DMS53 (cell line): ENCODE results near the gene ROBO3.

Experiments used
- DNase-seq: peaks from one replicate; lab custom pipeline; 2025; lab: John Stamatoyannopoulos, UW

The ROBO3 gene, protein sequence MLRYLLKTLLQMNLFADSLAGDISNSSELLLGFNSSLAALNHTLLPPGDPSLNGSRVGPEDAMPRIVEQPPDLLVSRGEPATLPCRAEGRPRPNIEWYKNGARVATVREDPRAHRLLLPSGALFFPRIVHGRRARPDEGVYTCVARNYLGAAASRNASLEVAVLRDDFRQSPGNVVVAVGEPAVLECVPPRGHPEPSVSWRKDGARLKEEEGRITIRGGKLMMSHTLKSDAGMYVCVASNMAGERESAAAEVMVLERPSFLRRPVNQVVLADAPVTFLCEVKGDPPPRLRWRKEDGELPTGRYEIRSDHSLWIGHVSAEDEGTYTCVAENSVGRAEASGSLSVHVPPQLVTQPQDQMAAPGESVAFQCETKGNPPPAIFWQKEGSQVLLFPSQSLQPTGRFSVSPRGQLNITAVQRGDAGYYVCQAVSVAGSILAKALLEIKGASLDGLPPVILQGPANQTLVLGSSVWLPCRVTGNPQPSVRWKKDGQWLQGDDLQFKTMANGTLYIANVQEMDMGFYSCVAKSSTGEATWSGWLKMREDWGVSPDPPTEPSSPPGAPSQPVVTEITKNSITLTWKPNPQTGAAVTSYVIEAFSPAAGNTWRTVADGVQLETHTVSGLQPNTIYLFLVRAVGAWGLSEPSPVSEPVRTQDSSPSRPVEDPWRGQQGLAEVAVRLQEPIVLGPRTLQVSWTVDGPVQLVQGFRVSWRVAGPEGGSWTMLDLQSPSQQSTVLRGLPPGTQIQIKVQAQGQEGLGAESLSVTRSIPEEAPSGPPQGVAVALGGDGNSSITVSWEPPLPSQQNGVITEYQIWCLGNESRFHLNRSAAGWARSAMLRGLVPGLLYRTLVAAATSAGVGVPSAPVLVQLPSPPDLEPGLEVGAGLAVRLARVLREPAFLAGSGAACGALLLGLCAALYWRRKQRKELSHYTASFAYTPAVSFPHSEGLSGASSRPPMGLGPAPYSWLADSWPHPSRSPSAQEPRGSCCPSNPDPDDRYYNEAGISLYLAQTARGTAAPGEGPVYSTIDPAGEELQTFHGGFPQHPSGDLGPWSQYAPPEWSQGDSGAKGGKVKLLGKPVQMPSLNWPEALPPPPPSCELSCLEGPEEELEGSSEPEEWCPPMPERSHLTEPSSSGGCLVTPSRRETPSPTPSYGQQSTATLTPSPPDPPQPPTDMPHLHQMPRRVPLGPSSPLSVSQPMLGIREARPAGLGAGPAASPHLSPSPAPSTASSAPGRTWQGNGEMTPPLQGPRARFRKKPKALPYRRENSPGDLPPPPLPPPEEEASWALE (N-terminal part only)

DNA sequence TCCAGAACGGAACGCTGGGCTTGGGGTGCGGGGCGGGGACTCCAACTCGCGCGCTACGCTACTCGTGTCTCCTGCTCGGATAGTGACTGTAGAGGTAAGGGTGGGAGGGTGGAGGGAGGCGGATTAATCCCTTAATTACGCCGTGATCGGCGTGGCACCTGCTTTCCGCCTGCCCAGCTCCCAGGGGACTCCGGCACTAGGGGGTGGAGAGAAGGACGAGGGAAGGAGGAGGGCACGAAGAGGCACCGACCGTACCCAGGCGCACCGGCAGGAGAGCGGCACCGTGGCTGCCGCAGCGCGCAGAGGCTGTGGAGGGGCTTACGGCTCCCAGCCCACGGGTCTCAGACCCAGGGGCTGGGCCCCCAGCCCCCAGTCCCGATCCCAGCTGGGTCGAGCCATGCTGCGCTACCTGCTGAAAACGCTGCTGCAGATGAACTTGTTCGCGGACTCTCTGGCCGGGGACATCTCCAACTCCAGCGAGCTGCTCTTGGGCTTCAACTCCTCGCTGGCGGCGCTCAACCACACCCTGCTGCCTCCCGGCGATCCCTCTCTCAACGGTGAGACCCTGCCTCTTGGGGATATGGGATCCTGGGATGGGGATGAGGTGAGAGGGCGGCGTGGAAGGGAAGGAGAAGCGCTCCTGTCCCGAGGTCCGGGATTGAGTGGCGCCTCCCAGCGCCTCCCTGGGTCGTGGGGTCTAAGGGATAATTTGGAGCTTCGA lies at the start of gene ROBO3:
Gene ROBO3 (plus strand): TSS at position 252 of the 721 bp plus-strand sequence. CDS start 146 bp downstream, at position 398.
- peak; percentile 33 for DNase-seq

DNA sequence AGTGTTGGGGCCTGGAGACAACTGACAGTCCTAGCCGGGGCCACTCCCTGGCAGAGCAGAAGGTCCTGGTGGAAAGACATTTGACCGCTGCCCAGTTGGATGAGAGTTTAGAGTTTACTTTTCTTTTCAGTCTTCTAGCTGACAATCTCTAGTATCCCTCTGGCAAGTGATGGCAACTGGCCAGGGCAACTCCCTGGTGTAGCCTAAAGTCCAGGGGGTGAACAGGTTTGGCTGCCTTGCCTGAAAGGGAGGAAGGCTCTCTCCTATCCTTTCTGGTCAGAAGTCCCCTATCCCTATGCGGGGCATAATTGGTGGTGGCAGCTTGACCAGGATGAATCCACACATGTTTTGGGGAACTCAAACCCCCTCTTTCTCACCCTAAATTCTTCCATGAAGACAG lies 48.2 kb upstream of the ROBO3 start:
- no peak for DNase-seq

DNA sequence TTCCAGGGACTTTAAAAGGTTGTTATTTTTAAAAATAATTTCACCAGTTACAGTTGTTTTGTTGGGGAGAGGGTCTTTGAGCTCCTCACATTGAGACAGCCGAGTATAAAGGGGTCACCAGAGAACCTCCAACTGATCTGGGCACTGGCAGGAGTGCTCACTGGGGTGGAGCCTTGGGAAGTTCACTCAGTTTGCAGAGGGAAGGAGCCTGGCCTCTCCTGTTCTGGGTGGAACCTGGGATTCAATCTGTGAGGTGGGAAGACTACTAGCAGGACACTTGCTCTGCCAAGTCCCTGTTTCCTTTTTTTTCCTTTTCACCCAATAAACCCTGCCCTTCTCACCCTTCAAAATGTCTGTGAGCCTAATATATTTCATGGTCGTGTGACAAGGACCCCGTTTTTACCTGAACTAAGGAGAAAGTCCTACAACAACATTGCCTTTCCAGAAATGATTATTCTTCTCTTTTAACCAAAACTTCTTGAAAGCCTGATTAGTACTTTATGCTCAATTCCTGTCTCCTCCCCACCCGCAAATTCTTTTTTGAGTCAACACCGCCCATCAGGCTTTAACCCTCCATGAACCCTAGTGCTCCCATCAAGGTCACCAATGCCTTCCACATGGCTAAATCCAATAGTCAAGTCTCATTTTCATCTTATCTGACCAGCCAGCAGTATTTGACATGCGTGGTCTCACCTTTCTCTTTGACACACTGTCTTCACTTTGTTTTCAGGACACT lies 43.1 kb upstream of the ROBO3 start:
- no peak for DNase-seq

DNA sequence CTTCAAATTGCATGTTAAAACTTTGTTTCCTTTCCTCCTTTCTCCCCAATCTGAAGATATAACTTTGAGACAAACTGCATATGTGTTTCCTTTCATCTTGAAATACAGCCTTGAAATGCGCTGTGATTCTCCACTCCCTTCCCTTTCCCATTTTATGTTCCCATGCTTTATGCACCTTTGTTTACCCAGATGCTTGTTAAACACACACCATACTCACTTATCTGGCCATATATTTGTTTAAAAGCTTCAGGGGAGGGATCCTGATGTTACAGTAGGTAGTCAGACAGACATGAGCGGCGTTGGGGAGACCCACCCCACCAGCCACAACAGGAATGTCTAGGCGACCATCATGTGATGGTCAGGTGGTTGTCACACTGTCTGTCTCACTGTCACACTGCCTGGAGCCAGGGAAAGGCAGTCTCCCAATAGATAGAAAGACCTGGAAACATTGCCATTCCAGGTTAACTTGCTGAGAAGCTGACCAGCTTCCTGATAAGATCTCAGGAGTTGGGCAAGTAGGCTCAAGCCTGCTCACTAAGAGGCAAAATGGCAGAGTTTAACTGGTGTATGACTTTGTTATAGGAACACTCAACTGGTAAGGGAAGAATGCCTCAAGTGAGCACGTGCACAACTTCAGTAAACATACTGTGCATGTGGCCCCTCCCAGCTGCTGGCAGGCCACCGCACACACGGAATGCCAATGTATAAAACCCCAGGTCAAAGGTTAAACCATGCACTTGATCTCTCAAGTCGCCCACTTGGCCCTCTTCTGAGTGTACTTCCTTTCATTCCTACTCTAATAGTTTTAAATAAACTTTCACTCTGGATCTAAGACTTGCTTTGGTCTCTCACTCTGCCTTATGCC lies 41.5 kb upstream of the ROBO3 start:
- peak; percentile 72 for DNase-seq

DNA sequence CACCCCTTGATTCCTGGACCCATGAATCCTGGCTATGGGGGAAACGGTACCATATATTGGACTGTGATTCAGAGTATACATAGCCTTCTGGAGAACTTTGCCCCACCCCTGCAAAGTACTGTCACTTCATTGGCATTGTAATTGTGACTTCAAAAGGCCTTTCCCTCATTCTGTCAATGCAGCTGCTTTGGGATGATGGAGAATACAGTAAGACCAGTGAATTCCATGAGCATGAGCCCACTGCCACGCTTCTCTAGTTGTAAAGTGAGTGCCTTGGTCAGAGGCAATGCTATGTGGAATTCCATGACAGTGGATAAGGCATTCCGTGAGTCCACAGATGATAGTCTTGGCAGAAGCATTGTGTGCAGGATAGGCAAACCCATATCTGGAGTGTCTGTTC lies 39.4 kb upstream of the ROBO3 start:
- DNase-seq, result no peak

DNA sequence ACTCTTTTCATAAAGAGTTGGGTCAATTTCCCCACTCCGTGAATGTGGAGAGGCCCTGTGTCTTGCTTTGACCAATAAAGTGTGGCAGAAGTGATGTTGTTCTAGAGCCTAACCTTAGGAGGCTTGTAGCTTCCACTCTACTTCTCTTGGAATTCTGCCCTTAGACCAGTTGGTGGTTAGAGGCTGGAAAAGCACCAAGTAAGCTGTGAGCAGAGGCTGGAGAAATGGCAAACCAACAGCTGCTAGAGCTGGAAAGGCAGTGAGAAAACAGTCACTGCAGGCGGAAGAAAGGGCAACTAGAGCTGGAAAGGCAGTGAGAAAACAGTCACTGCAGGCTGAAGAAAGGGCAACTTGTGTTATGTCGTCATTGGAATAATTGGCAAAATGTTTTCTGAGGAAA lies 35.2 kb upstream of the ROBO3 start:
- DNase-seq, result no peak

DNA sequence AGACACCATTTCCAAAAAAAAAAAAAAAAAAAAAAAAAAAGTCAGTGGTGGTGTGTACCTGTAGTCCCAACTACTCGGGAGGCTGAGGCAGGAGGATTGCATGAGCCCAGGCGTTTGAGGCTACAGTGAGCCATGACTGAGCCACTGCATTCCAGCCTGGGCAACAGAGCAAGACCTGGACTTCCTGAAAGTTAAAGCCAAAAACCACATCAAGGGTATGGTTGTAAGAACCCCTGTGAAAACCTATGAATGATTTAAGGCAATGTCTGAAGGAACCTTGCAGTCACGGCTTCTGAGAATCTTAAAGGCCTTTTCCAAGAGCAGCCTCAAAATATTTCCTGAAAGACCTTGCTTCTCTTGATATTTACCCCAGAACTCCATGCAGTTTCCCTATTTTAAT lies 34.5 kb upstream of the ROBO3 start:
- no peak for DNase-seq

DNA sequence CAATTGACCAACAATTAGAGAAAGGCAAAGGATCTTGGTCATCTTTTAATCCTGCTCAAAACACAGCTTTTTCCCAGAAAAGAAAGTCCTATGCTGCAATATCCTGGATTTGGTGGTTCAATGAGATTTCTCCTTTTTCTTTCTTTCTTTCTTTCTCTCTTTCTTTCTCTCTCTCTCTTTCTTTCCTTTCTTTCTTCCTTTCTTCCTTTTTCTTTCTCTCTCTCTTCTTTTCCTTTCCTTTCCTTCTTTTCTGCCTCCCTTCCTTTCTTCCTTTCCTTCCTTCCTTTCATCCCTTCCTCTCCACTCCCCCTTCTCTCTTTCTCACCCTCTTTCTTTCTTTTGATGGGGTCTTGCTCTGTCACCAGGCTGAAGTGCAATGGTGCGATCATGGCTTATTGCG lies 33.3 kb upstream of the ROBO3 start:
- DNase-seq, result no peak

DNA sequence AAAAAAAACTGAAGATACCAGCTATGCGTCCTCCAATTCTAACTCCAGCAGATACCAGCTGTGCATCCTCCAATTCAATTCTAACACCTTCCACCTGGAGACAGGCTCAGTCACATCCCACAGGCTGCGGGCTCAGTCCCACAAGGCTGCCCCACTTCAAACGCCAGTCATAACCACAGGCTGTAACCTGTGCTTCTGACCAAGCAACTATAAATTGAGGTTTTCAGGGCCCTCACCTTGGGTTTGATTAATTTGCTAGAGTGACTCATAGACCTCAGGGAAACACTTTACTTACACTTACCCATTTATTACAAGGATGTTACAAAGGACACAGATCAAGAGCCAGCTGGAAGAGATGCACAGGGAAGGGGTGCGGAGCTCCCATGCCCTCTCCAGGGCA lies 32.7 kb upstream of the ROBO3 start:
- no peak for DNase-seq

DNA sequence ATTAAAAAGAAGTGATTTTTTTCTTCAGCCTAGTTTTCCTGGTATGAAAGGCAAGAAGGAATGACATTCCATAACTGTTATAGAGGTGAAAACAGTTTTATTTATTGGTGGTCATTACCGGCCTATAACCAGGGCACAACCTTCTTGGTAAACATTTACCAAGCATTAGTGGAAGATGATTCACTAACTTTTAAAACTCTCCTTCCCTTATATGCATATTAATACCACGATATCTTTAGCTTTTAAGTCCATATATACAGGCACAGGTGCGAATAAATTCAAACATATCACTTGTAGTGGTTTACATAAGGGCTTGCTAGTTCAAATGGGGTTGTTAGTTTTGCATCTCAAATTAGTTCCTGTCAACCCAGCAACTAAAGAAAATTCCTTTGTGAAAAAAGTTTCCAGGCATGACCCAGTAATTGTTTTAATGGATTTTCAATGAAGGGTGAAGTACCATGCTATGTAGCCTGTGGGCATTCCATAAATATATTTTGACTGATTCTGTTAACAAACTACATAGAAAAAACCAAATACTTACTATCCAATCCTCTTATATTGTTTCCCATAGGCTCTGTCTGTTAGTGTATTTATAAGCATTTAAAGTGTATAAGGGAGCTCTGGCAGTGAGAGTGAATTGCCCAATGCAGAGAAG lies 30.6 kb upstream of the ROBO3 start:
- no peak for DNase-seq

DNA sequence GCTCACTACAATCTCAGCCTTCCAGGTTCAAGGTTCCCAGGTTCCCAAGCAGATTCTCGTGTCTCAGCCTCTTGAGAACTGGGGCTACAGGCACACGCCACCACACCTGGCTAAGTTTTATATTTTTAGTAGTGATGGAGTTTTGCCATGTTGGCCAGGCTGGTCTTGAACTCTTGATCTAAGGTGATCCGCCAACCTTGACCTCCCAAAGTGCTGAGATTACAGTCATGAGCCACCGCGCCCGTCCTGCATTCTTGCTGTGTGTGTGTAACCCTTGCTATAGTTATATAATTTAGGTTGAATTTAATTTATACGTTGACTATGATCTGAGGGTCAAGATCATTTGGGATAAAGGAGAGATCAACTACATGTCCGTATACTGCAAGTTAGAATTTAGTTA lies 29.3 kb upstream of the ROBO3 start:
- DNase-seq, result no peak

DNA sequence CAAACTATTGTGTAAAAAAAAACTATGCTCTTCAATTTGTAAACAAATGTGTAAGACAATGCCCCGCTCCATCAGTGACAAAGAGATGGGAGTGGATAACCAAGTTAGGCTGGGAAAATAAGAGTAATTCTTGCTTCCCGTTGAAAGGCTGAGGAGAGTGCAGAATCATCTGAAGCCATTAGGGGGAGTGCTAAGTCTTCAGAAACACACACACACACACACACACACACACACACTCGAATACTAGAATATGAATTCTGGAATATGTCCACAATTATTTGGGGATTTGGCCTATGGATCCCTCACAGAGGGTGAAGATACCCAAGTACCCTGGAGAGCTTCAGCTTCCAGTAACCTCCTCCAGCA lies 27.8 kb upstream of the ROBO3 start:
- peak; percentile 89 for DNase-seq

DNA sequence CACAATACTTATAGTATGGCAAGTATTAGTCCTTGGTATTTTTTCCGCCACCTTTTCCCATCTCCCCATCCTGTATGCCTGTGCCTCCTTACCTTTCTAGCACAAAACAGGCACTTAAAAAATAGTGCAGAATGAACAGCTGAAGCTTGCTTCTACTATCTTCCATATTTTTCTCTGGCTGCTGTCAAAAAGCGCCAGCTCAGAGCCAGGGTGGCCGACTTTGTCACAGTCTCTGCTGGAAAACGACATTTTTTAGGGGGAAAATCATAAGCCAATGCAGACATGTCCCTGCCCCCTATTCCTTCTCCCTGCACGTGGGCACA lies 26.5 kb upstream of the ROBO3 start:
- no peak for DNase-seq

DNA sequence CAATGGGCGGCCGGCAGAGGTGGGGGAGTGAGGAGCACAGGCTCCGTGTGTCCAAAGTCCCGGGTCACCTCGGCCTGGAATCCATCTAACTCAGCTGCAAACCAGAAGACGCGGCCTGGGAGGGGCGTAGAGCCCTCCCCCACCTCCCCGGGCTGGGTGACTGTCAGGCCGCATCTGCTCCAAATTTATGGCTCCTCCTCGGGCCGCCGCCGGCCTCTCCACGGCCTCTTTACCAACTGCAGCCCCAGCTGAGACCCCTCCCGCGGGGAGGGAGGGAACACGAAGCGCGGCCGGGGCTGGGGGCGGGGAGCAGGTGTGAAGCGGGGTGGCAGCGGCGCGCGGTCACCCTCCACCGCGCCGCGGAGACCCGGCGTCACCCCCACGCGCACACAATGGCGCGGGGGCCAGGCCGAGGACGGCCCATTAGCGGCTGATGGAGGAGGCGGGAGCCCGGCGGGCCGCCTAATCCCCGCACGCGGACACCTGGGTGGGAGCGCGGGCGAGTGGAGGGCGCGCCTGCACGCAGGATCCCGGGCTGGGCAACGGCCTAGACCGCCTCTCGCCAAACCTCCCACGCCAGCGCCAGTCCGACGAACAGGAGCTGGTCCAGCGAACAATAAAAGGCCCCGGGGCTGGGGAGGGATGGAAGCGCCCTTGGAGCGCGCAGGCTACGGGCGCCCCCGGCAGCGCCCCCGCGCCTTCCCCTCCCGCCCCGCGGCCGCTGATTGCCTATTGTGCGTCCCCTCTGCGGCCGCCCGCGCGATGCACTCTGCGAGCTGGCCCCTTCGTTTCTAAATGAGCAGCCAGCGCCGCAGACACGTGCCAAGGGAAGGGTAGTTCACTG lies 25.9 kb upstream of the ROBO3 start:
- DNase-seq, result peak; percentile 45

DNA sequence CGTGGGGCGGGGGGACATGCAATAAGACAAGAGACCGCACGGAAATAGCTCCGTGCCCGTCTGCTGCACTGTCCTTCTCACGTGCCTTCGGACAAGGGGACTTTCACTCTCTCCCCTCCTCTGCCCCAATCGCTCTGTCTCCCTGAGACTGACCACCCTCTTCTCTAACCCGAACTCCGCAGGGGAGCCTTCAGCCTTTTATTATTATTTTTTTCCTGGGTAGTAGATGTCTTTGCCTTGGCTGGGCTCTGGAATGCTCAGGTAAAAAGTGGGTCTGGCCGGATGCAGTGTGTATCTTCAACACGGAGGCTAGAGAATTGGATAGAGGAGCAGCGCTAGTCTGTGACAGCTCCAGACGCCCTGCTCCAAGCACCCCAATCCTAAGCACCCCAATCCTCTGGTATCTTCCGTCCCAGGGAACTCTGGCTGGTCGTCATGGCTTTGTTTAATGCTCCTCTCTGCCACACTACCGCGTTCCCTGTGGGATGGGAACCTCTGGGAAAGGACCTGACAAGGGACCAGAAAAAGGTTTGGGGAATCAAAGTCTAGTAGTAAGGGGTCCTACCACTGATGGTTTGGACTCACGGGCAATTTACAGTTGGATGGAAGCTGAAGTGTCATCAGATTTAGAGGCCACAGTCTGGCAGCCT lies 25.1 kb upstream of the ROBO3 start:
- no peak for DNase-seq

DNA sequence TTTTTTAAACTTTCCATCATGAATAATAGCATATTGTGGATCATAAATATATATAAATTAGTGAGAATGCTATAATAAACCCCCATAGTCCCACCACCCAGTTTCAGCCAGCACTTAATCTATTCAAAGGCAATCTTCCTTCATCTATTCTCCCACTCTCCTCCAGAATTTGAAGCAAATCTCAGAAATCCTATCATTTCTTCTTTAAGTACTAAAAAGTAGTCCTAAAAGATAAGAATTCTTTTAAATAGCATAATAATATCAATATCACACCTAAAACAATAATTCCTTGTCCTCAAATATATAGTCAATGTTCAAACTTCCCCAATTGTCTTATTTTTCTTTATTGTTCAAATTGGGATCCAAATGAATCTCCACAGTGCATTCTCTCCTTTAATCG lies 24.6 kb upstream of the ROBO3 start:
- DNase-seq, result no peak

DNA sequence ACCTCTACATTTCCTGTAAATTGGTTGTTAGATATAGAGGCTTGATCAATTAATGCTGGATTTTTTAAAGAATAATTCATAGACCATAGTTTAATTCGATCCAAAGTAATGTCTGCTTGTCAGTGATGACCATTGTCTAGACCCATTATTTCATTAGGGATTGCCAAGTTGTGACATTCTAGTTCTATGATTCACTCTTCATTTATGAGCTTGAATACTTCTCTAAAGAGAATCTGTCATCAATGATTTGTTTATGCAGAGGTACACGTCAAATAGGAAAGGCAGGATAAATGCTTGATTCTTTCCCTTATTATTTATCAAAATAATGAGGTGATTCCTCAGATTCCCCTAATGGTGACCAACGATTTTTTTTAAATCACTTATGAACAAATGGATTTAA lies 24.0 kb upstream of the ROBO3 start:
- no peak for DNase-seq

DNA sequence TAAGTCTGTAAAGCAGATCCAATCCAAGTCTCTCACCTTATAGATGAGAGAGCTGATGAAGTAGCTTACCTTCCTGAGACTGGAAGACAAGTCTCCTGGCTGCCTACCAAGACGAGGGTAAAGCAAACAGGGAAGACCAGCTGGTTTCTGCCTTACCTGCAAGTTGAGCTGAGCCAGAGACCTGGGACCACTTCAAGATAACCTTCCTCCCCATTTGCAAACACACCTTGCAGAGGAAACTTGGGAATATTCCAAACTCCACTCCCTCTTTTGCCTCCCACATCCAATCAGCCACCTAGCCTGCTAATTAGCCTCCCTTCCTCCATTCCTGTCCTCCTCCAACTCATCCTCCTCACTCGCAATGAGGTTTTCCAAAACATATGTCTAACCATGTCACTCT lies 23.4 kb upstream of the ROBO3 start:
- no peak for DNase-seq
